ENCODE results near the gene CLDND2.

- TF ChIP-seq EP300 (IDR thresholded peaks at IDR 0.05) (no peak), CTCF (IDR thresholded peaks at IDR 0.05) (no peak), POLR2AphosphoS5 (IDR thresholded peaks at IDR 0.05) (no peak)
Measured at GRCh38 chr19:51326216-51327065, 42.4 kb downstream of the CLDND2 start.
